AG09309 (cell line): ENCODE results near the gene PRR15L.

ENCODE experiments used
- DNase-seq: peaks from one replicate; pipeline ENCODE4 v3.0.0-alpha.2; 2010; ENCODE audit warnings: low read depth
- H3K4me3 ChIP-seq: 2 replicates; pipeline ENCODE4 v1.5.1; 2011; ENCODE audit warnings: mild to moderate bottlenecking, low read depth, low read length, moderate library complexity; ENCODE audit not compliant: control insufficient read depth
- TF ChIP-seq, protein P1 (sequence below): IDR thresholded peaks from 2 replicates; pipeline ENCODE4 v1.5.1; 2011; ENCODE audit warnings: mild to moderate bottlenecking, low read depth, low read length, inconsistent platforms; ENCODE audit not compliant: insufficient read depth, control insufficient read depth; ENCODE audit errors: missing control alignments

PRR15L gene

DNA sequence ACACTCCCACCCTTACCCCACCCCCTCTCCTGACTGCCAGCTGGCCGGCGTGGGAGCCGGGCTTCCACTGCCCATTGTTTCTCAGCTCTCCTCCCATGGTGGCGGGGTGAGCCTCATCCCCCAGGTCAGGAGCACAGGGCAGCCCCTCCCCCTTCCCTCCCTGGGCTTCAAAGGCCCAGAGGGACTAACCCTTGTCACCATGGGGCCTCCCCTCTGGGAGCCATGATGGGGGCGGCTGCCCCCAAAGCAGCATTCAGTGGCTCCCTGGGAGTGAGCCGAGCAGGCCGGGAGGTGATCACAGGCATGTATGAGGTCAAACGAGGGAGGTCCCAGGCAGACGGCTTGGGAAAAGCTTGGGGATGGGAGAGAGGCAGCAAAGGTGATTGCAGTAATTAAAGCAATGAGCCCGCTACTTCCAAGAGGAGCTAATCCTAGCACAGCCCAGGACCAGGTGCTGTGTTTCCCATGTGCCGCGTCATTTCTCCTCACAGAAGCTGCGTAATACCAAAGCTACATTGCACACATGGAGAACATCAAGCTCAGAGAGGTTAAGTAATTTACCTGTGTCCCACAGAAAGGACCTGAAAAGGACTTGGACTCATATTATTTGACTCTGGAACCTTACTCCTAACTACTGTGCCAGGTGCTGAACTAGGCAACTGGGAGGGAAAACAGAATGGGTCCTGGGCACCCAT, 37.7 kb upstream of the PRR15L start:
- H3K4me3 ChIP-seq: no peak overlapping the region
- TF ChIP-seq, protein P1, sequence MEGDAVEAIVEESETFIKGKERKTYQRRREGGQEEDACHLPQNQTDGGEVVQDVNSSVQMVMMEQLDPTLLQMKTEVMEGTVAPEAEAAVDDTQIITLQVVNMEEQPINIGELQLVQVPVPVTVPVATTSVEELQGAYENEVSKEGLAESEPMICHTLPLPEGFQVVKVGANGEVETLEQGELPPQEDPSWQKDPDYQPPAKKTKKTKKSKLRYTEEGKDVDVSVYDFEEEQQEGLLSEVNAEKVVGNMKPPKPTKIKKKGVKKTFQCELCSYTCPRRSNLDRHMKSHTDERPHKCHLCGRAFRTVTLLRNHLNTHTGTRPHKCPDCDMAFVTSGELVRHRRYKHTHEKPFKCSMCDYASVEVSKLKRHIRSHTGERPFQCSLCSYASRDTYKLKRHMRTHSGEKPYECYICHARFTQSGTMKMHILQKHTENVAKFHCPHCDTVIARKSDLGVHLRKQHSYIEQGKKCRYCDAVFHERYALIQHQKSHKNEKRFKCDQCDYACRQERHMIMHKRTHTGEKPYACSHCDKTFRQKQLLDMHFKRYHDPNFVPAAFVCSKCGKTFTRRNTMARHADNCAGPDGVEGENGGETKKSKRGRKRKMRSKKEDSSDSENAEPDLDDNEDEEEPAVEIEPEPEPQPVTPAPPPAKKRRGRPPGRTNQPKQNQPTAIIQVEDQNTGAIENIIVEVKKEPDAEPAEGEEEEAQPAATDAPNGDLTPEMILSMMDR: no peak
- DNase-seq: no peak

DNA sequence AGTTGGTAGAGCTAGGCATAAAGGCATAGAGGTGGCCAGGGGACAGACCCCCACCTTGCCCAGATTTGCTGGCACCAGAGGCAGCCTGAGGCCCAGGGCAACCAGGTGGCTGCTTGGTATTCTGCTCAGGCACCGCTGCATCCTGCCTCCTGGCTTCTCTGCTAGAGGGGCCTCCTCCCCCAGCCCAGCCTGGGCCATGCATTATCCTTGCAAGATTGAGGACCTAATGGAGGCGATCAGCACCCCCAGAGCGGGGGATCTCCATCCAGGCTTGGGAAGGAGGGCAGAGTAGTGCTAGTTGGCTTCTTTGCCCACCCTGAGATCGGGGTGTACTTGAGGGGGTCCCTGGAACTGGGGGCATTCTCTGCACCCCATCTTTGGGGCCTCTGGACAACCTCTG, 37.0 kb upstream of the PRR15L start:
- TF ChIP-seq, protein P1: no peak
- no peak overlapping the region for H3K4me3 ChIP-seq

DNA sequence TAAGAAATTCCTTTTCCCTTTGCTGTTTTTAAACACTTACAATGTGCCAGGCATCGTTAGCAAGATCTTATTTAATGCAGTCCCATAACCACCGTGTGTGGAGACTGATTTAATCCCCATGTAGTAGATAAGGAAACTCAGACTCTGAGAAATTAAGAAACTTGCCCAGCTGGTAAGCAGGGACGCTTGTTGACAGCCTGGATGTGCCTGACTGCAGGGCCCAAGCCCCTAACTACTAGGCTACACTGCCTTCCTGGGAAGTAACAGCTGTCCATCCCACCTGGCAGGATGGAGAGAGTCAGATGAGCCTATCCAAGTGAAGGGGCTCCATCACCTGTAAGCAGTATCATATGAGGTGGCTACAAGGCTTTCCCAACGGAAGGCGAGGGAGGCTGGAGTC, 36.3 kb upstream of the PRR15L start:
- TF ChIP-seq, protein P1: no peak
- no peak for DNase-seq

More for the DNA sequence above, 37.0 kb upstream of the PRR15L start:
- no peak for DNase-seq

DNA sequence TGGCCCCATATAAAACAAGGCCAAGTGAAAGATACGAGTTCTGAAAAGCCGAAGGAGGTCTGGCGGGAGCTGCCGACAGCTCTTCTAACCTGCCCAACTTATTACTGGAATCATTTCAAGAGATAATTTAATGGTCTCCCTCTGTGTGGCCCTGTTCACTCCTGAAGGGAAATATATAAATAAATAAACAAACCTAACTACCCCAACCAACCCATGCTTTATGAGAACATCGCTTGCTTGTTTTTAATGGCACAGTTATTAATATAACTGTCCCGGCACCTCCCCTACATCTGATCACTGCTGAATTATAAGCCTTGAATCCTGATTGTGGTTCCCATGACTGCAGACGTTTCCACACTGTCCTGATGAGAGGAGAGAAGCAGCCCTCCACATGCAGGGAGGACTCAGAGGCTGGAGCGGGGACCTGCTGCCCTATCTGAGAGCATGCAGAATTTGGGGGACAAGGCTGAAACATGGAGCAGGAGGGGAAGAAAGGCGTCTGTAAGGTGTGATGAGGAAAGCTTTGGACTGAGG, 35.4 kb upstream of the PRR15L start:
- no peak overlapping the region for H3K4me3 ChIP-seq
- DNase-seq: no peak
- TF ChIP-seq, protein P1: no peak

More for the DNA sequence above, 36.3 kb upstream of the PRR15L start:
- no peak overlapping the region for H3K4me3 ChIP-seq

DNA sequence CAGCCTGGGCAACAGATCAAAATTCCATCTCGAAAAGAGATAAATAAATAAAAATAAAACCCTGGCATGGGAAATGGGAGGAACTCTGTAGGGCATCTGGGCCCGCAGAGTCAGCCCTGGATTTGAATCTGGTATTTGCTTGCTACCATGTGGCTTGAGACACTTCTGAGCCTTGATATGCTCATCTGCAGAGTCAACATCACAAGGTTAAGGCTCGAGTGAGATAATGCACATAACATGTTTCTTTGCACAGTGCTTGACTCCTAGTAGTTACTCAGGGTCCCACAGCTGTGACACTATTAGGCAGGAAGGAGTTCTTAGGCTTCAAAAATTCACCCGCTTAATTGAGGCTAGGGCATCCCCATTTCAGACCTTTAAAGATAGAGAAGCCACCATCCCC, 34.5 kb upstream of the PRR15L start:
- TF ChIP-seq, protein P1: no peak
- no peak overlapping the region for H3K4me3 ChIP-seq
- DNase-seq: no peak

DNA sequence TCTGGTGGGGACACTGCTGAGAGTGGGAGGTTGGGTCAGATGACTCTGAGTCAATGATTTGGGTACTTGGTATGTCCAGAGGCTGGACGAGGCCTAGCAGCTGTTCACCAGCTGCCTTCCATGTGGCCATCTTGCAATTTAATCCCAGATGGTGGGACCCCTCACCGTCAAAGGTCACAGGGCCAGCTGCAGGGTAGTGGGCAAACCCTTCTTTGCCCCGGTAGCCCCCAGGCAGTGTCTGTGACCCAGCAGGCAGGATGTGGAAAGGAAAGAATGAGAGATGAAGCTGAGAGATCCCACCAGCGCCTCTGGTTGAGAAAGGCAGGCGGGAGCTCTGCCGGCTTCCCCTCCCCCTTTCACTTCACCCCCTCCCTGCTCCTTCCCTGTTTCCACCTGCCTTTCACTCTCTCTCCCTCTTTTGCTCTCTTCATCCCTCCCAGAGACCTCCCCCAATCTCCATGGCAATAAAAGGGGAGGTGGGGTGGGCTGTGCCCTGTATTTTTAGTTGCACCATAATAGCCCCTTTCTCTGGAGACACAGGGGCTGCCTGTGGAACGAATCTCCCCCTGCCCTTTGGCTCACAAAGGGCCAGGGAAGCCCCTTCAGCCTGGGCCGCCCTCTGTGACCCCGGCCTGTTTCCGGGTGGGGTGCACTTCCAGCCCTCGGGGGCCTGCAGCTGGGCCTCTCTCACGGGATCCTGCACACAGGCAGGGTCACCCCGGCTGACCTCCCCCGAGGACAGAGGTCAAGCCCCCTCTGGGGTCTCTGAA, 33.5 kb upstream of the PRR15L start:
- H3K4me3 ChIP-seq: no peak overlapping the region
- DNase-seq: no peak
- TF ChIP-seq, protein P1: no peak
